ENCODE data around the gene MAOB.

The MAOB gene

DNA sequence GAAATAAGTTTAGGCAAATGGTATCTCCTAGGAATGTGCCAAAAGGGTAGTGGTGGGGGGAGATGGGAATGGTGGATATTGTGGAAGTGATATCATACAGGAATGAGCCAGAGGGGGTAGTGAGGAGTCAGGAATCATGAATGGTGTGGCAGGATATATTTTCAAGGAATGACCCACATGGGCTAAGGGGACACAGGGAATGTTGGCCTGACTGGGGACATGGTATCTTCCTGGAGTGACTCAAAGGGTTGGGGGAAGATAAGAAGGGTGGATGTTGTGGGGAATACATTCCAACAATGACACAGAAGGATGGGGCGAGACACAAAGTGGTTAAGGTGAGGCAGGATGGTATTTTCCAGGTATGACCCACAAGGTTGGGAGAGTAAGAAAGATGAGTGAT is 165.6 kb downstream of the MAOB start:
- Histone ChIP-seq H3K4me1 (ENCODE audit: insufficient read depth, low read length) (no peaks in the 10 kb centered on the region), H2AFZ (ENCODE audit: low read depth, low read length) (no peak overlapping the region), H3K9me3 (ENCODE audit: low read length) (peaks cover 6% of the 10 kb centered on the region), H3K27me3 (ENCODE audit: insufficient read depth, low read length) (no peaks in the 10 kb centered on the region), H3K36me3 (ENCODE audit: insufficient read depth, low read length) (no peaks in the 10 kb centered on the region), H3K4me3 (ENCODE audit: low read length) (no peak overlapping the region)

Data from neuron (in vitro differentiated cells).